HCT116 (cell line): ENCODE measurements around the gene AFAP1. TPM values are rescaled to one million over a fixed set of nuclear protein-coding genes. Genes with fewer than 3 reads are reported as not detected.

Source experiments
- ATAC-seq: fragments of 200-7000 bp; cut with Tn5 transposase; 2 replicates; pipeline ENCODE4 v1.9.1; 2020; ENCODE audit warnings: mild to moderate bottlenecking, moderate library complexity
- BruUV-seq: library from RNA; stranded (reverse); fragments of 400-500 nt; replicated peaks from 2 replicates; lab custom pipeline; 2021; lab: Mats Ljungman, UMichigan
- CTCF ChIA-PET: fragments of 300-600 bp; sonication (Branson Sonifier 250); formaldehyde crosslinking; loops from one replicate; lab custom pipeline; 2021; ENCODE audit warnings: antibody characterized with exemption; lab: Charles Lee
- POLR2A ChIA-PET: fragments of 300-600, 350-600 bp; sonication (Branson Sonifier 250); formaldehyde crosslinking; loops from one replicate; lab custom pipeline; 2021; ENCODE audit warnings: antibody characterized with exemption; lab: Charles Lee
- RAD21 ChIA-PET, 2 experiments: fragments of 300-600 bp; sonication (Branson Sonifier 250); formaldehyde crosslinking; loops; one replicate each; lab custom pipeline; 2023; ENCODE audit warnings: low total read pairs in 2 of 2; ENCODE audit not compliant: uncharacterized antibody in 2 of 2, unreplicated experiment in 2 of 2, low non-redundant PET in 1 of 2; lab: Charles Lee
- DNase-seq: peaks from one replicate; pipeline ENCODE4 v3.0.0-alpha.2; 2010; ENCODE audit warnings: low read depth, low spot score
- H2AFZ ChIP-seq: fragments of 200-600 bp; shearing (Covaris generic), sonication (generic); 2 replicates; pipeline ENCODE4 v1.6.1; 2017; ENCODE audit warnings: low read depth, mixed run types, mixed read lengths, antibody characterized with exemption, low read length; ENCODE audit not compliant: poor library complexity, severe bottlenecking
- H3K27ac ChIP-seq: 2 replicates; pipeline ENCODE4 v1.5.1; 2012; ENCODE audit warnings: low read depth, low read length
- H3K27me3 ChIP-seq: fragments of 200-600 bp; sonication (generic); 2 replicates; pipeline ENCODE4 v1.6.1; 2016; ENCODE audit warnings: mixed run types, low read length, mixed read lengths; ENCODE audit not compliant: insufficient read depth
- H3K36me3 ChIP-seq, 2 experiments: fragments of 200-500 bp in 1 of 2; fragments of 200-600 bp in 1 of 2; sonication (Bioruptor generic) in 1 of 2; sonication (generic) in 1 of 2; 2 replicates each; pipeline versions ENCODE4 v1.5.1 to v1.6.1; 2014 to 2016; ENCODE audit warnings: low read length in 2 of 2, inconsistent platforms in 1 of 2, mixed read lengths in 1 of 2, mixed run types in 1 of 2; ENCODE audit not compliant: insufficient read depth in 2 of 2, control insufficient read depth in 1 of 2
- H3K4me1 ChIP-seq, 2 experiments: fragments of 200-600 bp in 1 of 2; sonication (generic) in 1 of 2; 2 replicates each; pipeline versions ENCODE4 v1.5.1 to v1.6.1; 2012 to 2017; ENCODE audit warnings: low read length in 2 of 2, inconsistent platforms in 1 of 2, mild to moderate bottlenecking in 1 of 2, mixed read lengths in 1 of 2, mixed run types in 1 of 2, moderate library complexity in 1 of 2; ENCODE audit not compliant: insufficient read depth in 2 of 2, control insufficient read depth in 1 of 2
- H3K4me2 ChIP-seq: fragments of 200-600 bp; sonication (generic); 2 replicates; pipeline ENCODE4 v1.6.1; 2017; ENCODE audit warnings: mixed run types, low read length, mixed read lengths
- H3K4me3 ChIP-seq, 2 experiments: fragments of 200-600 bp in 1 of 2; sonication (generic) in 1 of 2; replicated peaks in 1 of 2; 2 replicates each; pipeline ENCODE4 v1.5.1; 2011 to 2016; ENCODE audit warnings: low read length in 2 of 2, control low read depth in 1 of 2, low read depth in 1 of 2, mild to moderate bottlenecking in 1 of 2, mixed read lengths in 1 of 2, mixed run types in 1 of 2
- H3K79me2 ChIP-seq: fragments of 200-600 bp; sonication (generic); 2 replicates; pipeline ENCODE4 v1.6.1; 2017; ENCODE audit warnings: mild to moderate bottlenecking, mixed run types, low read length, moderate library complexity, mixed read lengths; ENCODE audit not compliant: insufficient read depth
- H3K9ac ChIP-seq: fragments of 200-600 bp; sonication (generic); 2 replicates; pipeline ENCODE4 v1.6.1; 2016; ENCODE audit warnings: low read length, mixed read lengths
- H3K9me2 ChIP-seq: fragments of 200-600 bp; sonication (generic), shearing (Covaris generic); 2 replicates; pipeline ENCODE4 v1.6.1; 2017; ENCODE audit warnings: mixed run types, mild to moderate bottlenecking, moderate library complexity; ENCODE audit not compliant: insufficient read depth
- H3K9me3 ChIP-seq, 2 experiments: fragments of 200-500 bp in 1 of 2; fragments of 200-600 bp in 1 of 2; sonication (Bioruptor generic) in 1 of 2; sonication (generic) in 1 of 2; 2 replicates each; pipeline ENCODE4 v1.6.1; 2014 to 2017; ENCODE audit warnings: low read length in 2 of 2, mixed read lengths in 2 of 2, inconsistent platforms in 1 of 2, low read depth in 1 of 2, mild to moderate bottlenecking in 1 of 2, mixed run types in 1 of 2, moderate library complexity in 1 of 2; ENCODE audit not compliant: control insufficient read depth in 1 of 2, insufficient read depth in 1 of 2
- H4K20me1 ChIP-seq: fragments of 200-600 bp; sonication (generic), shearing (Covaris generic); 2 replicates; pipeline ENCODE4 v1.6.1; 2017; ENCODE audit warnings: mixed run types, mild to moderate bottlenecking, moderate library complexity; ENCODE audit not compliant: insufficient read depth
- CBX3 ChIP-seq: IDR thresholded peaks from 2 replicates; pipeline ENCODE4 v1.6.1; 2012; ENCODE audit warnings: low read depth
- EGR1 ChIP-seq: IDR thresholded peaks from 2 replicates; pipeline ENCODE4 v1.6.1; 2012; ENCODE audit warnings: low read depth
- ELF1 ChIP-seq: IDR thresholded peaks from 2 replicates; pipeline ENCODE4 v1.6.1; 2012; ENCODE audit warnings: low read depth, borderline replicate concordance
- EZH2phosphoT487 ChIP-seq: fragments of 200-600 bp; IDR thresholded peaks from 2 replicates; pipeline ENCODE4 v1.6.1; 2018; ENCODE audit warnings: antibody characterized with exemption, borderline replicate concordance
- FOSL1 ChIP-seq: IDR thresholded peaks from 2 replicates; pipeline ENCODE4 v1.6.1; 2012; ENCODE audit warnings: low read depth
- JUND ChIP-seq: IDR thresholded peaks from 2 replicates; pipeline ENCODE4 v1.6.1; 2012
- POLR2A ChIP-seq: IDR thresholded peaks from 2 replicates; pipeline ENCODE4 v1.7.0; 2011; ENCODE audit warnings: borderline replicate concordance; ENCODE audit not compliant: insufficient read depth, insufficient read length; ENCODE audit errors: extremely low read depth
- POLR2AphosphoS5 ChIP-seq: IDR thresholded peaks from 2 replicates; pipeline ENCODE4 v1.6.1; 2011; ENCODE audit warnings: mild to moderate bottlenecking, low read depth, low read length, moderate library complexity
- REST ChIP-seq: IDR thresholded peaks from 2 replicates; pipeline ENCODE4 v1.6.1; 2012; ENCODE audit warnings: low read depth
- SIN3A ChIP-seq: IDR thresholded peaks from 2 replicates; pipeline ENCODE4 v1.6.1; 2012; ENCODE audit warnings: low read depth
- TCF7L2 ChIP-seq: IDR thresholded peaks from 2 replicates; pipeline ENCODE4 v1.7.0; 2011; ENCODE audit warnings: borderline replicate concordance, inconsistent platforms; ENCODE audit not compliant: insufficient read depth, insufficient read length; ENCODE audit errors: extremely low read depth
- ZBTB33 ChIP-seq: IDR thresholded peaks from 2 replicates; pipeline ENCODE4 v1.6.1; 2011; ENCODE audit warnings: mild to moderate bottlenecking, low read length, moderate library complexity; ENCODE audit not compliant: insufficient replicate concordance; ENCODE audit errors: extremely low read depth
- ZFX ChIP-seq: fragments of 450-650 bp; IDR thresholded peaks from 2 replicates; pipeline ENCODE4 v1.6.1; 2017
- ZNF274 ChIP-seq: fragments of 200-500 bp; sonication (Bioruptor generic); IDR thresholded peaks from 2 replicates; pipeline ENCODE4 v1.6.1; 2014; ENCODE audit warnings: mild to moderate bottlenecking, low read depth, low read length, inconsistent platforms
- intact Hi-C: fragments of 100-400 bp; cut with micrococcal nuclease; formaldehyde crosslinking; loops from 2 replicates; pipeline ENCODE4 v1.10.0; 2022
- total RNA-seq: library from RNA; stranded (reverse); gene quantifications from one replicate; pipeline ENCODE4 v1.2.1, GENCODE V29; 2021; ENCODE audit not compliant: unreplicated experiment
- TF ChIP-seq, protein P1 (sequence below), 3 experiments: fragments of 200-600 bp in 1 of 3; sonication (generic) in 1 of 3; IDR thresholded peaks in 2 of 3; conservative IDR thresholded peaks in 1 of 3; 2 replicates each; pipeline ENCODE4 v1.5.1; 2012 to 2017; ENCODE audit warnings: low read depth in 2 of 3, low read length in 2 of 3, antibody characterized with exemption in 1 of 3, borderline replicate concordance in 1 of 3, control low read depth in 1 of 3, mild to moderate bottlenecking in 1 of 3, mixed read lengths in 1 of 3, mixed run types in 1 of 3, moderate library complexity in 1 of 3; ENCODE audit not compliant: insufficient read depth in 1 of 3

The AFAP1 gene
- total RNA-seq, 1 experiment from 2014 or later, result 19.4 TPM

DNA sequence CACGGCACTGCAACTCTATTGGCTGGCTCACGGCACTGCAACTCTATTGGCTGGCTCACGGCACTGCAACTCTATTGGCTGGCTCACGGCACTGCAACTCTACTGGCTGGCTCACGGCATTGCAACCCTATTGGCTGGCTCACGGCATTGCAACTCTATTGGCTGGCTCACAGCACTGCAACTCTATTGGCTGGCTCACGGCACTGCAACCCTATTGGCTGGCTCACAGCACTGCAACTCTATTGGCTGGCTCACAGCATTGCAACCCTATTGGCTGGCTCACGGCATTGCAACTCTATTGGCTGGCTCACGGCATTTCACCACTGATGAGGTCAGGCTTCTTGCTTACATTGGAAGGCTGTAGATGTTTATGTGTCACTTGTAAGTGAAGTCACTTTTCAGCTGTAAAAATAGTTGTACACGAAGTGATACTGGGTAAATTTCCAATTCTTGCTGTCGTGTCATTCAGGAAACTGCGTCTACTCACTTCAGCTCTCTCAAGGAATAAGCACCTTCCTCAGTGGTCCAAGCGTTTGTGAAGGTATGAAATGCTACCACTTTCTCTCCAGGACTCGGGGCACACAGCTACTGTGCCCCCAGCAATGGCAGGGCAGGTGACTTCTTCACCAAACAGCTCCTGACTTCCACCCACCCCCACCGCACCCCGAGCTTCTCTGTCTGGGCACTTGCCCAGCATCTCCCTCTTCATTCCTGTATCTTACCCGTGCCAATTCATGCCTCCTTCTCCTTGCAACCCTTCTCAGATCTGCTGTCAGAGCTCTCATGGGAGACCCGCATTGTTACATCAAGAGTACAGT, 141.3 kb downstream of the AFAP1 start:
- DNase-seq, result peak; percentile 2
- no TSS peak for BruUV-seq
- POLR2A ChIA-PET, result no interaction called here

More for the DNA sequence above, 141.3 kb downstream of the AFAP1 start:
- no peak overlapping the region for H2AFZ ChIP-seq
- H3K27me3 ChIP-seq, result no peaks in the 10 kb centered on the region
- intact Hi-C loops, result no loop called here
- no peaks in the 10 kb centered on the region for H3K9me3 ChIP-seq
- no peak for ATAC-seq
- no peaks in the 10 kb centered on the region for H3K4me1 ChIP-seq
- peaks cover 9 to 12% of the 10 kb centered on the region in 2 experiments; a peak in 3 of 4 replicates for H3K36me3 ChIP-seq
- ChIA-PET CTCF (no interaction called here), RAD21 (no interaction called here)
- H3K9ac ChIP-seq, result no peak overlapping the region
- H3K79me2 ChIP-seq, result no peaks in the 10 kb centered on the region
- H3K4me2 ChIP-seq, result no peak overlapping the region
- no peak overlapping the region for H3K27ac ChIP-seq
- H4K20me1 ChIP-seq, result no peaks in the 10 kb centered on the region
- no peaks in the 10 kb centered on the region for H3K9me2 ChIP-seq
- H3K4me3 ChIP-seq, result no peak overlapping the region
- TF ChIP-seq POLR2A (no peak), ELF1 (no peak), REST (no peak), ZBTB33 (no peak), EZH2phosphoT487 (no peak), CBX3 (no peak), FOSL1 (no peak), TCF7L2 (no peak), ZNF274 (no peak), ZFX (no peak), JUND (no peak), EGR1 (no peak), SIN3A (no peak), POLR2AphosphoS5 (no peak)
- TF ChIP-seq, protein P1, sequence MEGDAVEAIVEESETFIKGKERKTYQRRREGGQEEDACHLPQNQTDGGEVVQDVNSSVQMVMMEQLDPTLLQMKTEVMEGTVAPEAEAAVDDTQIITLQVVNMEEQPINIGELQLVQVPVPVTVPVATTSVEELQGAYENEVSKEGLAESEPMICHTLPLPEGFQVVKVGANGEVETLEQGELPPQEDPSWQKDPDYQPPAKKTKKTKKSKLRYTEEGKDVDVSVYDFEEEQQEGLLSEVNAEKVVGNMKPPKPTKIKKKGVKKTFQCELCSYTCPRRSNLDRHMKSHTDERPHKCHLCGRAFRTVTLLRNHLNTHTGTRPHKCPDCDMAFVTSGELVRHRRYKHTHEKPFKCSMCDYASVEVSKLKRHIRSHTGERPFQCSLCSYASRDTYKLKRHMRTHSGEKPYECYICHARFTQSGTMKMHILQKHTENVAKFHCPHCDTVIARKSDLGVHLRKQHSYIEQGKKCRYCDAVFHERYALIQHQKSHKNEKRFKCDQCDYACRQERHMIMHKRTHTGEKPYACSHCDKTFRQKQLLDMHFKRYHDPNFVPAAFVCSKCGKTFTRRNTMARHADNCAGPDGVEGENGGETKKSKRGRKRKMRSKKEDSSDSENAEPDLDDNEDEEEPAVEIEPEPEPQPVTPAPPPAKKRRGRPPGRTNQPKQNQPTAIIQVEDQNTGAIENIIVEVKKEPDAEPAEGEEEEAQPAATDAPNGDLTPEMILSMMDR (IDR thresholded peaks at IDR 0.05 in 2 of 3, conservative IDR thresholded peaks at IDR 0.05 in 1 of 3; ENCODE audit: borderline replicate concordance in 1 of 3, insufficient read depth in 1 of 3, low read depth in 2 of 3, low read length in 2 of 3), result no peak
